Measurements from ENCODE around the gene RASA2. TPM values are rescaled to one million over a fixed set of nuclear protein-coding genes. Genes with fewer than 3 reads are reported as not detected.

The RASA2 gene
- total and polyA plus RNA-seq, 9 of the 15 experiments (the other 6 are each of a cell fraction or from before 2014, with no cell fraction given) = 2.0 to 12.8 (median 9.5) TPM

DNA sequence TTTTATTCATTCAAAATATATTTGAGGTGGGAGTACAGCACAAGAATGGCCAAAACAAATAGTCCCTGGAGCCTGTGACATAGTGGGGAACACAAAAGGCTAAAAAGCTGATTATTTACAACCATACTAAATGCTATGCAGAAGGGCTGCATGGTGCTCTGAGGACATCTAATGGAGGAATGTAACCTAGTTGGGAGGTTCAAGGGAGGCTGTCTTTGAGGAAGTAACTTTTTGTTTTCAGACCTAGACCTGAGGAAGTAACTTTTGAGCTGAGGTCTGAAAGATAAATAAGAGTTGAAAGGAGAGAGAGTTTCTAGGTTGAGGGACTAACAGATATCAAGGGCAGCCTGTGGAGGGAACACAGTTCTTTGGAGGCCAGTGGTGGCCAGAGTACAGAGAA lies 34.8 kb upstream of the RASA2 start (continued):
- no peak for TF ChIP-seq CEBPB (tag; IDR thresholded peaks at IDR 0.05)
- TF ChIP-seq SMARCA4 (IDR thresholded peaks at IDR 0.05) = 0 out of 2 replicates have a peak, but pooled peaks have one; percentile 12
- TF ChIP-seq ZNF41 (CRISPR knock-in tag; conservative IDR thresholded peaks at IDR 0.05) = no peak
- TF ChIP-seq MCM2 (IDR thresholded peaks at IDR 0.05; ENCODE audit: low read depth) = no peak
- TF ChIP-seq ZNF695 (CRISPR knock-in tag; IDR thresholded peaks at IDR 0.05) = no peak
- no peak for TF ChIP-seq ZFP1 (CRISPR knock-in tag; IDR thresholded peaks at IDR 0.05)
- no peak for TF ChIP-seq CREB1 (IDR thresholded peaks at IDR 0.05)
- no peak for TF ChIP-seq CREB1 (CRISPR knock-in tag; IDR thresholded peaks at IDR 0.05)
- TF ChIP-seq, protein P1, sequence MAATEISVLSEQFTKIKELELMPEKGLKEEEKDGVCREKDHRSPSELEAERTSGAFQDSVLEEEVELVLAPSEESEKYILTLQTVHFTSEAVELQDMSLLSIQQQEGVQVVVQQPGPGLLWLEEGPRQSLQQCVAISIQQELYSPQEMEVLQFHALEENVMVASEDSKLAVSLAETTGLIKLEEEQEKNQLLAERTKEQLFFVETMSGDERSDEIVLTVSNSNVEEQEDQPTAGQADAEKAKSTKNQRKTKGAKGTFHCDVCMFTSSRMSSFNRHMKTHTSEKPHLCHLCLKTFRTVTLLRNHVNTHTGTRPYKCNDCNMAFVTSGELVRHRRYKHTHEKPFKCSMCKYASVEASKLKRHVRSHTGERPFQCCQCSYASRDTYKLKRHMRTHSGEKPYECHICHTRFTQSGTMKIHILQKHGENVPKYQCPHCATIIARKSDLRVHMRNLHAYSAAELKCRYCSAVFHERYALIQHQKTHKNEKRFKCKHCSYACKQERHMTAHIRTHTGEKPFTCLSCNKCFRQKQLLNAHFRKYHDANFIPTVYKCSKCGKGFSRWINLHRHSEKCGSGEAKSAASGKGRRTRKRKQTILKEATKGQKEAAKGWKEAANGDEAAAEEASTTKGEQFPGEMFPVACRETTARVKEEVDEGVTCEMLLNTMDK (IDR thresholded peaks at IDR 0.05; ENCODE audit: borderline replicate concordance, insufficient read depth, low read depth, low read length, poor library complexity, severe bottlenecking) = no peak
- TF ChIP-seq ZNF197 (CRISPR knock-in tag; IDR thresholded peaks at IDR 0.05; ENCODE audit: low read depth) = no peak
- no peak for TF ChIP-seq MECOM (CRISPR knock-in tag; IDR thresholded peaks at IDR 0.05)
- TF ChIP-seq, protein P2, sequence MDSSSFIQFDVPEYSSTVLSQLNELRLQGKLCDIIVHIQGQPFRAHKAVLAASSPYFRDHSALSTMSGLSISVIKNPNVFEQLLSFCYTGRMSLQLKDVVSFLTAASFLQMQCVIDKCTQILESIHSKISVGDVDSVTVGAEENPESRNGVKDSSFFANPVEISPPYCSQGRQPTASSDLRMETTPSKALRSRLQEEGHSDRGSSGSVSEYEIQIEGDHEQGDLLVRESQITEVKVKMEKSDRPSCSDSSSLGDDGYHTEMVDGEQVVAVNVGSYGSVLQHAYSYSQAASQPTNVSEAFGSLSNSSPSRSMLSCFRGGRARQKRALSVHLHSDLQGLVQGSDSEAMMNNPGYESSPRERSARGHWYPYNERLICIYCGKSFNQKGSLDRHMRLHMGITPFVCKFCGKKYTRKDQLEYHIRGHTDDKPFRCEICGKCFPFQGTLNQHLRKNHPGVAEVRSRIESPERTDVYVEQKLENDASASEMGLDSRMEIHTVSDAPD (CRISPR knock-in tag; IDR thresholded peaks at IDR 0.05) = no peak
- no peak for TF ChIP-seq MAZ (CRISPR knock-in tag; conservative IDR thresholded peaks at IDR 0.05 in 1 of 2, IDR thresholded peaks at IDR 0.05 in 1 of 2)
- no peak for TF ChIP-seq HLTF (IDR thresholded peaks at IDR 0.05)
- no peak for TF ChIP-seq ZNF445 (CRISPR knock-in tag; IDR thresholded peaks at IDR 0.05; ENCODE audit: low read depth)
- TF ChIP-seq CHD1 (IDR thresholded peaks at IDR 0.05; ENCODE audit: low read length) = no peak
- TF ChIP-seq CHD2 (IDR thresholded peaks at IDR 0.05; ENCODE audit: low read depth, low read length) = no peak
- TF ChIP-seq ERF (CRISPR knock-in tag; IDR thresholded peaks at IDR 0.05) = no peak
- TF ChIP-seq, protein P3, sequence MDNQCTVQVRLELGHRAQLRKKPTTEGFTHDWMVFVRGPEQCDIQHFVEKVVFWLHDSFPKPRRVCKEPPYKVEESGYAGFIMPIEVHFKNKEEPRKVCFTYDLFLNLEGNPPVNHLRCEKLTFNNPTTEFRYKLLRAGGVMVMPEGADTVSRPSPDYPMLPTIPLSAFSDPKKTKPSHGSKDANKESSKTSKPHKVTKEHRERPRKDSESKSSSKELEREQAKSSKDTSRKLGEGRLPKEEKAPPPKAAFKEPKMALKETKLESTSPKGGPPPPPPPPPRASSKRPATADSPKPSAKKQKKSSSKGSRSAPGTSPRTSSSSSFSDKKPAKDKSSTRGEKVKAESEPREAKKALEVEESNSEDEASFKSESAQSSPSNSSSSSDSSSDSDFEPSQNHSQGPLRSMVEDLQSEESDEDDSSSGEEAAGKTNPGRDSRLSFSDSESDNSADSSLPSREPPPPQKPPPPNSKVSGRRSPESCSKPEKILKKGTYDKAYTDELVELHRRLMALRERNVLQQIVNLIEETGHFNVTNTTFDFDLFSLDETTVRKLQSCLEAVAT (IDR thresholded peaks at IDR 0.05) = no peak
- no peak for TF ChIP-seq HNRNPK (IDR thresholded peaks at IDR 0.05; ENCODE audit: low read depth, low read length, poor library complexity, severe bottlenecking)
- no peak for TF ChIP-seq TAF7 (tag; IDR thresholded peaks at IDR 0.05)
- no peak for TF ChIP-seq MCM3 (IDR thresholded peaks at IDR 0.05)
- no peak for TF ChIP-seq ZNF224 (CRISPR knock-in tag; IDR thresholded peaks at IDR 0.05)
- no peak for TF ChIP-seq BCOR (IDR thresholded peaks at IDR 0.05)
- no peak for TF ChIP-seq SMARCA5 (IDR thresholded peaks at IDR 0.05)
- peak; percentile 99 for TF ChIP-seq RAD21 (CRISPR knock-in tag; conservative IDR thresholded peaks at IDR 0.05 in 1 of 2, IDR thresholded peaks at IDR 0.05 in 1 of 2)
- TF ChIP-seq, protein P4, sequence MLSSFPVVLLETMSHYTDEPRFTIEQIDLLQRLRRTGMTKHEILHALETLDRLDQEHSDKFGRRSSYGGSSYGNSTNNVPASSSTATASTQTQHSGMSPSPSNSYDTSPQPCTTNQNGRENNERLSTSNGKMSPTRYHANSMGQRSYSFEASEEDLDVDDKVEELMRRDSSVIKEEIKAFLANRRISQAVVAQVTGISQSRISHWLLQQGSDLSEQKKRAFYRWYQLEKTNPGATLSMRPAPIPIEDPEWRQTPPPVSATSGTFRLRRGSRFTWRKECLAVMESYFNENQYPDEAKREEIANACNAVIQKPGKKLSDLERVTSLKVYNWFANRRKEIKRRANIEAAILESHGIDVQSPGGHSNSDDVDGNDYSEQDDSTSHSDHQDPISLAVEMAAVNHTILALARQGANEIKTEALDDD (IDR thresholded peaks at IDR 0.05) = peak; percentile 91
- TF ChIP-seq RAD51 (IDR thresholded peaks at IDR 0.05; ENCODE audit: borderline replicate concordance, low read depth) = no peak

Measured in K562 (cell line).